Measurements from ENCODE around the gene CLEC17A.
"Not testable (repeated sequence)": the region's sequence is repeated elsewhere in the genome, so short reads cannot be mapped to it uniquely, and the experiment has no call there.

DNA sequence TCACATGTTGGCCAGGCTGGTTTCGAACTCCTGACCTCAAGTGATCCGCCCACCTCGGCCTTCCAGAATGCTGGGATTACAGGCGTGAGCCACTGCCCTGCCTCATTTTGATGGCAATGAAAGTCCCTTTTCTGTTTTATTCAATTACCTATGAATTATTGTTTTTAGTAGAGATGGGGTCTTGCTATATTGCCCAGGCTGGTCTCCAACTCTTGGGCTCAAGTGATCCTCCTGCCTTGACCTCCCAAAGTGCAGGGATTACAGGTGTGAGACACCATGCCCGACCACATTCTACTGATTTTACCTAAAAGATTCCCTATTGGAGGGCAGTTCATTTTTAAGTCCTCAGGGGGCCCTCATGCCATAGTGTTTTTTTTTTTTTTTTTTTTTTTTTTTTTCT, 40.9 kb upstream of the CLEC17A start:
- TF ChIP-seq POLR2AphosphoS5, CTCF, POLR2A (IDR thresholded peaks at IDR 0.05): not testable (repeated sequence)
